Measurements from ENCODE around the gene VRK2. TPM values are rescaled to one million over a fixed set of nuclear protein-coding genes. Genes with fewer than 3 reads are reported as not detected.

Gene VRK2
- polyA plus RNA-seq, 1 donor from 2014 or later = 0.45 TPM

GRCh38 chr2:58098254-58099095, 51.9 kb downstream of the VRK2 start:
- no peak overlapping the region for H2AFZ ChIP-seq (ENCODE audit: low read depth, low read length)
- H3K9me3 ChIP-seq (ENCODE audit: low read length) = no peaks in the 10 kb centered on the region
- no peaks in the 10 kb centered on the region for H4K20me1 ChIP-seq (ENCODE audit: insufficient read depth)
- no peaks in the 10 kb centered on the region for H3K79me2 ChIP-seq (replicated peaks; ENCODE audit: insufficient read depth, low read length)
- H3K27me3 ChIP-seq (ENCODE audit: insufficient read depth, low read depth, low read length) = no peaks in the 10 kb centered on the region
- H3K27ac ChIP-seq (ENCODE audit: low read length) = no peak overlapping the region
- no peak overlapping the region for H3K4me3 ChIP-seq (ENCODE audit: low read length)
- H3K36me3 ChIP-seq (ENCODE audit: insufficient read depth, low read length) = no peaks in the 10 kb centered on the region
- TF ChIP-seq MXI1 (conservative IDR thresholded peaks at IDR 0.05; ENCODE audit: poor library complexity, severe bottlenecking) (no peak), RAD21 (conservative IDR thresholded peaks at IDR 0.05) (no peak), TAF1 (IDR thresholded peaks at IDR 0.05; ENCODE audit: low read depth) (no peak), CTCF (IDR thresholded peaks at IDR 0.05; ENCODE audit: poor library complexity, severe bottlenecking) (no peak), EP300 (conservative IDR thresholded peaks at IDR 0.05; ENCODE audit: poor library complexity, severe bottlenecking) (no peak), EZH2 (IDR thresholded peaks at IDR 0.05; ENCODE audit: borderline replicate concordance, insufficient read depth, low read length, poor library complexity, severe bottlenecking) (no peak), POLR2AphosphoS5 (IDR thresholded peaks at IDR 0.05) (no peak), SMC3 (conservative IDR thresholded peaks at IDR 0.05; ENCODE audit: poor library complexity) (no peak)
- TF ChIP-seq, protein P1, sequence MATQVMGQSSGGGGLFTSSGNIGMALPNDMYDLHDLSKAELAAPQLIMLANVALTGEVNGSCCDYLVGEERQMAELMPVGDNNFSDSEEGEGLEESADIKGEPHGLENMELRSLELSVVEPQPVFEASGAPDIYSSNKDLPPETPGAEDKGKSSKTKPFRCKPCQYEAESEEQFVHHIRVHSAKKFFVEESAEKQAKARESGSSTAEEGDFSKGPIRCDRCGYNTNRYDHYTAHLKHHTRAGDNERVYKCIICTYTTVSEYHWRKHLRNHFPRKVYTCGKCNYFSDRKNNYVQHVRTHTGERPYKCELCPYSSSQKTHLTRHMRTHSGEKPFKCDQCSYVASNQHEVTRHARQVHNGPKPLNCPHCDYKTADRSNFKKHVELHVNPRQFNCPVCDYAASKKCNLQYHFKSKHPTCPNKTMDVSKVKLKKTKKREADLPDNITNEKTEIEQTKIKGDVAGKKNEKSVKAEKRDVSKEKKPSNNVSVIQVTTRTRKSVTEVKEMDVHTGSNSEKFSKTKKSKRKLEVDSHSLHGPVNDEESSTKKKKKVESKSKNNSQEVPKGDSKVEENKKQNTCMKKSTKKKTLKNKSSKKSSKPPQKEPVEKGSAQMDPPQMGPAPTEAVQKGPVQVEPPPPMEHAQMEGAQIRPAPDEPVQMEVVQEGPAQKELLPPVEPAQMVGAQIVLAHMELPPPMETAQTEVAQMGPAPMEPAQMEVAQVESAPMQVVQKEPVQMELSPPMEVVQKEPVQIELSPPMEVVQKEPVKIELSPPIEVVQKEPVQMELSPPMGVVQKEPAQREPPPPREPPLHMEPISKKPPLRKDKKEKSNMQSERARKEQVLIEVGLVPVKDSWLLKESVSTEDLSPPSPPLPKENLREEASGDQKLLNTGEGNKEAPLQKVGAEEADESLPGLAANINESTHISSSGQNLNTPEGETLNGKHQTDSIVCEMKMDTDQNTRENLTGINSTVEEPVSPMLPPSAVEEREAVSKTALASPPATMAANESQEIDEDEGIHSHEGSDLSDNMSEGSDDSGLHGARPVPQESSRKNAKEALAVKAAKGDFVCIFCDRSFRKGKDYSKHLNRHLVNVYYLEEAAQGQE (IDR thresholded peaks at IDR 0.05; ENCODE audit: borderline replicate concordance) = no peak
- H3K4me2 ChIP-seq (ENCODE audit: low read length) = no peak overlapping the region
- H3F3A ChIP-seq (ENCODE audit: insufficient read depth, low read length, poor library complexity, severe bottlenecking) = no peaks in the 10 kb centered on the region
- H3K9me2 ChIP-seq (ENCODE audit: insufficient read depth, low read length) = no peaks in the 10 kb centered on the region
- no peak overlapping the region for H3K9ac ChIP-seq (ENCODE audit: low read length)

GRCh38 chr2:58099096-58099769, 52.6 kb downstream of the VRK2 start:
- H3K9me3 ChIP-seq (ENCODE audit: low read length) = no peaks in the 10 kb centered on the region
- no peak overlapping the region for H3K27ac ChIP-seq (ENCODE audit: low read length)
- no peaks in the 10 kb centered on the region for H3K79me2 ChIP-seq (replicated peaks; ENCODE audit: insufficient read depth, low read length)
- H3K4me3 ChIP-seq (ENCODE audit: low read length) = no peak overlapping the region
- no peaks in the 10 kb centered on the region for H3F3A ChIP-seq (ENCODE audit: insufficient read depth, low read length, poor library complexity, severe bottlenecking)
- H4K20me1 ChIP-seq (ENCODE audit: insufficient read depth) = no peaks in the 10 kb centered on the region
- H3K27me3 ChIP-seq (ENCODE audit: insufficient read depth, low read depth, low read length) = no peaks in the 10 kb centered on the region
- no peak overlapping the region for H3K4me2 ChIP-seq (ENCODE audit: low read length)
- no peak overlapping the region for H2AFZ ChIP-seq (ENCODE audit: low read depth, low read length)
- no peaks in the 10 kb centered on the region for H3K9me2 ChIP-seq (ENCODE audit: insufficient read depth, low read length)
- no peaks in the 10 kb centered on the region for H3K36me3 ChIP-seq (ENCODE audit: insufficient read depth, low read length)
- no peak for TF ChIP-seq EP300 (conservative IDR thresholded peaks at IDR 0.05; ENCODE audit: poor library complexity, severe bottlenecking)
- TF ChIP-seq TAF1 (IDR thresholded peaks at IDR 0.05; ENCODE audit: low read depth) = no peak
- no peak for TF ChIP-seq CTCF (IDR thresholded peaks at IDR 0.05; ENCODE audit: poor library complexity, severe bottlenecking)
- H3K9ac ChIP-seq (ENCODE audit: low read length) = no peak overlapping the region
